Measurements from ENCODE around the gene RNLS. TPM values are rescaled to one million over a fixed set of nuclear protein-coding genes. Genes with fewer than 3 reads are reported as not detected.

The RNLS gene
- total RNA-seq, 2 experiments from 2014 or later = 1.2 to 1.8 TPM

DNA sequence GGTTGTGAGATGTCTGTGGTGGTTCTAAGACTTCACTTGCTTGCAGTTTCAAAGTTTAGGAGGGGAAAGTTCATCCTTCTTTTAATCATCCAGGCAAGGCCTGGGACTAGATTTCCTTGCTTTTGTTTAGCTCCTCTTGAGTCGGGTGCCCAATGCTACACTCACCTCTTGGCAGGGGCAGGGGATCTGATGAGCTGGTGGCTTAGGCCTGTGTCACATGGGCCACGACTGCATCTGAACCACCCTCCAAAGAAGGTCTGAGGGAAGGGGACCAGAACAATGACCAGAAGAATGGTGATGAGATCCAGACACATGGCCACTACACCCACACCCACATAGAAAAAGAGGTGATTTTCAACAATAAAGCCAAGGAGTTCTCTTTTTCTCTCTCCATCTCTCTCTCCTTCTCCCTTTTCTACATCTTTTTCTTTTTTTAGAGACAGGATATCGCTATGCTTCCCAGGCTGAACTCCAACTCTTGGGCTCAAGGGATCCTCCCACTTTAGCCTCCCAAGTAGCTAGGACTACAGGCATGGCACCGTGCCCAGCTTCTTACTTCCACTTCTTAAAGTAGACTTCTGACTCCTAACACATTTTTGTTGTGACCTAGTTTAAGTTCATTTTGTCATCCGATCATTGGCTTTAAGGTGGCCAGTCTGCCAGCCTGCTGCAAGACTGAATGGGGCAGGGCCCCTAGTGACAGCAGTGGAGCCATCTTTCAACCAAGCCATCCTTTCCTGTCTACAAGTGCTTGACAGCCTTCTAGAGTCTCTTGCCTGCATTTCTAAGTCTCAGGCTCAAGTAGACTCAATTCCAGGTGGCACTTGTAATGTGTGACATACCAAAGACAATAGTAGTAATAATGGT lies 350.9 kb downstream of the RNLS start:
- Mint-ChIP-seq H3K27me3 (no peaks in the 10 kb centered on the region), H3K27ac (no peak overlapping the region), H3K9me3 (peaks cover 14% of the 10 kb centered on the region), H3K4me1 (peaks cover 6% of the 10 kb centered on the region), H3K4me3 (no peak overlapping the region), H3K36me3 (ENCODE audit: low read depth) (peaks cover 2% of the 10 kb centered on the region)
- POLR2A ChIA-PET = no interaction called here
- CTCF ChIA-PET = no interaction called here
- no peak for DNase-seq

DNA sequence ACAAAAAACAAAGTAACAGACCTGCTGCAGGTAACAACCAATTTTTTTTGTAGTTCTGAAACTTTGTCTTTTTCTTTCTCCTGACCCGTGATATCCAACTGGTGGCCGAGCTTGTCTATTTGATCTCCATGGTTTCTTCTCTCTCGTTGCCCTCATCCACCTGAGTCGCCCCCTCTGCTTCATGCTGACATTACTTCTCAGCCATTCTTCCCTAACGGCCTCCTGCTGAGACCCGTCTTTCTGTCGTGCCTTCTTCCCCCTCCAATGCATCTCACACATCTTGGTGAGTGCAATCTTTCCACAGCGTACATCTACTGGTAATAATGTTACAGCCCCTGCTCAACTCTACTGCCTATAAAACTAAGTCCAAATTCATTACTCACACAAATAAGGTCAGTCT lies 352.9 kb downstream of the RNLS start:
- no peak overlapping the region for H3K27ac Mint-ChIP-seq
- no peaks in the 10 kb centered on the region for H3K4me1 Mint-ChIP-seq
- ChIA-PET POLR2A (no interaction called here), CTCF (no interaction called here)
- H3K4me3 Mint-ChIP-seq = no peak overlapping the region
- peaks cover 2% of the 10 kb centered on the region for H3K36me3 Mint-ChIP-seq (ENCODE audit: low read depth)
- peaks cover 2% of the 10 kb centered on the region for H3K27me3 Mint-ChIP-seq
- peaks cover 16% of the 10 kb centered on the region for H3K9me3 Mint-ChIP-seq
- DNase-seq = no peak

DNA sequence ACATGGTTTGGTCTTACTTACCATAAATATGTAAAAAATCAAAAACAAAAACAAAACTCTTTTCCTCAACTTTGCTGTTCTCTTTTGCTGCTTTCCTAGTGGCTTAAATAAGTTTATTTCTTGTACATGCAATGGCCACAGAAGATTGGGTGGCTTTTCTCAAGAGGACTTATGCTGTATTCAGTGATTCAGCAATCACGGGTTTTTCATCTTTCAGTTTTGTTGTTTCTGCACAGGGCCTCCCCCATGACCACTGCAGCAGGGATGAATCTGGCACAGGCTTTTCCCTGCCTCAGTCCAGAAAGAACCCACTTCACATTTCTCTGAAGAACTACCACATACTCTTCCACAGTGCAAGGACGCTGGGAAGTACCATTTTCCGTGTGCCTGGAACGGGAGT lies 355.0 kb downstream of the RNLS start:
- no peak overlapping the region for H3K27ac Mint-ChIP-seq
- no peaks in the 10 kb centered on the region for H3K4me1 Mint-ChIP-seq
- POLR2A ChIA-PET = no interaction called here
- H3K27me3 Mint-ChIP-seq = peaks cover 2% of the 10 kb centered on the region
- H3K36me3 Mint-ChIP-seq (ENCODE audit: low read depth) = peaks cover 2% of the 10 kb centered on the region
- no peak overlapping the region for H3K4me3 Mint-ChIP-seq
- peaks cover 16% of the 10 kb centered on the region for H3K9me3 Mint-ChIP-seq
- CTCF ChIA-PET = no interaction called here
- DNase-seq = no peak

DNA sequence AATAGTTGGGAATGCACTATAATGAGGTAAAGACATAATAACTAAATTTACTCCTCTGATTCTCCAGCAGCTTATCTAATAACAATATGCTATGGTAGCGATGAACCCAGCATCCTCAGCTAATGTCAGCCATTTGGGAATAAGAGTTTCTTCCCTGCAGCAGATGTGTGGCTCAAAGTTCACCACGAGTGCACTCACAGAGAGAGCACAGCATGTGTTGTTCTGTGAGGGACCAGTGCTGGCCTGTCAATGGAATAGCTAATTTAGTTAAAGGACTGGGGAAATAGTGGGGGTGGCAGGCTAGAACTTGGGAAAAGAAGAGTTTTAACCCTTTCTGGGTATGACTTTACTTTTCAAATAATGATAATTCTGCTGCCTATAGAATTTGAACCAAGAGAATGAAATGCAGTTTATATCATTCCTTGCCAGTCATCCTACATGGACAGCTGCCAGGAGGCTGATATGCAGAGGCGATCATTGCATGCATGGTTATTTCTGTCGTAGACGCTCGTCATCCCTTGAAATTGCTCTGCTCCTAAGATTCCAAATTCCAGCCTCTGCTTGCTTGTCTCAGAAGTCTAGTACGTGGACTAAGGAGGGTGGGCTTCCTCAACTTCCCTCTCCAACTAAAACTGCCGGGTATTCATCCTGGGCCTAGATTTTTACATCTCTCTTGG lies 355.6 kb downstream of the RNLS start:
- Mint-ChIP-seq H3K27me3 (peaks cover 2% of the 10 kb centered on the region), H3K4me3 (no peak overlapping the region), H3K36me3 (ENCODE audit: low read depth) (peaks cover 2% of the 10 kb centered on the region), H3K9me3 (peaks cover 15% of the 10 kb centered on the region), H3K27ac (no peak overlapping the region), H3K4me1 (no peaks in the 10 kb centered on the region)
- CTCF ChIA-PET = no interaction called here
- POLR2A ChIA-PET = no interaction called here
- no peak for DNase-seq

DNA sequence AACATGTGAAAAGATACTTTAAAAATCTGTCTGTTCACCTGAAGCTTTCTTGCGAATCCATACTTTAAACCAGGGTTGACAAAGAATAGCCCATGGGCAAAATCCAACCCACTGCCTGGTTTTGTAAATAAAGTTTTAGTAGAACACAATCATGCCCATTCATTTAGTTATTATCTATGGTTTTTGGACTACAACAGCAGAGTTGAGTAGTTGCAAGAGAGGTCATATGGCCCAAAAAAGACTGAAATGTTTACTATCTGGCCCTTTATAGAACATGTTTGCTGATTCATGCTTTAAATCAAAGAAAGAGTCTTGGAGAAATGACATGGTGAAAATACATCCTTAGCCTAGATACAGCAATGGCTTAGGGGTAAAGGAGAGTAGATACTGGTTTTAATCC lies 356.2 kb downstream of the RNLS start:
- Mint-ChIP-seq H3K36me3 (ENCODE audit: low read depth) (peaks cover 2% of the 10 kb centered on the region), H3K4me3 (no peak overlapping the region), H3K27ac (no peak overlapping the region), H3K27me3 (peaks cover 2% of the 10 kb centered on the region), H3K9me3 (peaks cover 12% of the 10 kb centered on the region), H3K4me1 (no peaks in the 10 kb centered on the region)
- ChIA-PET CTCF (no interaction called here), POLR2A (no interaction called here)
- no peak for DNase-seq

DNA sequence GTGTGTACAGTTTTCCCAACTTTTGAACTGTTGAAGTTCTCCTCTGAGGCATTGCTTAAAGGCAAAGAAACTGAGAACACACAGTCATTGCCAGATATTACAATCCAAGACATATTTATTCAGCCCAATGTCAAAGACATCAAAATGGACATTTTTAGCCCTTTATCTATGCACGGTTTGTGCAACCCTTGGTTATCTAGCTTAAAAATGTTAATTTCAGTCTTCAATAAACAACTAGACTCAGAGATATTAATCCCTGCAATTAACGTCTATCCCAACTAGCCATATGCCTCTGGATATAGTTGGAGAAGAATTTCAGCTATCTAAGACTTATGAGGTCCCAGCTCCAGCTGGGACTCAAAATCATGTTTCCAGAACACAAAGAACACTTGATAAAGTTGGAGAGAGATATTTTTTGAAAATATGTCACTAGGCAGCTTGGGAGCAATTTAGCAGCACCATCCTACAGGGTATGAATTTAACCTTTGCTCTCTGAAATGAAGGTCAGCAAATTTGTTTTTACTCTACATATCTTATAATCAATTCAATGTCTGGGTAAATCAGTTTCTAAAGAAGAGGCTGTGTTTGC lies 357.0 kb downstream of the RNLS start:
- H3K36me3 Mint-ChIP-seq (ENCODE audit: low read depth) = peaks cover 2% of the 10 kb centered on the region
- H3K27me3 Mint-ChIP-seq = peaks cover 2% of the 10 kb centered on the region
- ChIA-PET CTCF (no interaction called here), POLR2A (no interaction called here)
- no peak overlapping the region for H3K4me3 Mint-ChIP-seq
- H3K9me3 Mint-ChIP-seq = peaks cover 12% of the 10 kb centered on the region
- no peak for DNase-seq
- H3K4me1 Mint-ChIP-seq = no peaks in the 10 kb centered on the region
- H3K27ac Mint-ChIP-seq = no peak overlapping the region

Other genes starting within 250 kb of the RNLS start
- not detected for gene LIPJ, start 3.4 kb upstream of the RNLS start, total RNA-seq
- not detected for gene LIPF, start 81.1 kb upstream of the RNLS start, total RNA-seq
- not detected for gene LIPK, start 122.9 kb upstream of the RNLS start, total RNA-seq
- not detected for gene LIPN, start 176.7 kb upstream of the RNLS start, total RNA-seq
- not detected for gene LIPM, start 219.4 kb upstream of the RNLS start, total RNA-seq